ENCODE measurements around the gene IDH1.

DNA sequence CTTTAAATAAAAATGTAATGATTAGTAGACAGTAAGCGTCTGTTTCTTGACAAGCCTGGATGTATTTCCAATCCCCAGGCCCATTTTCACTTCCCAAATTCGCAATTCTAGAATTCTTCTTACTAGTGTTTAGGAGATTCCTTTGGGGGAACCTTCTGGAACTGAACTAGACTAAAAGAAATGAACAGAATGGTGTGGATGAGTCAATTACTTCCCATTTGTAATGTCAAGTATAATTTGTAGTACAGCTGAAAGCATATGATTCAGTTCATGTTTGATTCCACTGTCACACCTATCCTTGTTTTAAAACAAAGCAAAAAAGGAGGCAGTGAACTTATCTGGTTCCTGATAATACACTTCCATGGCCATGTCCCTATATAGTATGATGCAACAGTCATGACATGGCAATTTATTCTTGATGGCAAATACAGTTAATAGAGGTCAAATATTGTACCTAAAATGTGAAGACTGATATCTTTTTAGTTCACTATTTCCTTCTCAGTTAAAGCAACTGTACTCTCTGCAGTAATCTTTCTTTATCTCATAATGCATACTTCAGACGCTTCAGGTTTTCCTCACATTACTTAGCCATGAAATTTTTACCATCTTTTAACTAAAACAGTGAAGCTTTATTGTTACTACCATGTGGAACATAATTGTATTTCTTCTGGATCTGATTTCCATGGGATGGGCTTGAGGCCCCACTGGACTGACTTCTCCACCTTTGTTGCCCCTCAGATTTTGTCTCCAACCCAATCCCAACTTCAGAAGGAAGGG, 2.0 kb downstream of the IDH1 start:
- TF ChIP-seq, protein P1, sequence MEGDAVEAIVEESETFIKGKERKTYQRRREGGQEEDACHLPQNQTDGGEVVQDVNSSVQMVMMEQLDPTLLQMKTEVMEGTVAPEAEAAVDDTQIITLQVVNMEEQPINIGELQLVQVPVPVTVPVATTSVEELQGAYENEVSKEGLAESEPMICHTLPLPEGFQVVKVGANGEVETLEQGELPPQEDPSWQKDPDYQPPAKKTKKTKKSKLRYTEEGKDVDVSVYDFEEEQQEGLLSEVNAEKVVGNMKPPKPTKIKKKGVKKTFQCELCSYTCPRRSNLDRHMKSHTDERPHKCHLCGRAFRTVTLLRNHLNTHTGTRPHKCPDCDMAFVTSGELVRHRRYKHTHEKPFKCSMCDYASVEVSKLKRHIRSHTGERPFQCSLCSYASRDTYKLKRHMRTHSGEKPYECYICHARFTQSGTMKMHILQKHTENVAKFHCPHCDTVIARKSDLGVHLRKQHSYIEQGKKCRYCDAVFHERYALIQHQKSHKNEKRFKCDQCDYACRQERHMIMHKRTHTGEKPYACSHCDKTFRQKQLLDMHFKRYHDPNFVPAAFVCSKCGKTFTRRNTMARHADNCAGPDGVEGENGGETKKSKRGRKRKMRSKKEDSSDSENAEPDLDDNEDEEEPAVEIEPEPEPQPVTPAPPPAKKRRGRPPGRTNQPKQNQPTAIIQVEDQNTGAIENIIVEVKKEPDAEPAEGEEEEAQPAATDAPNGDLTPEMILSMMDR (conservative IDR thresholded peaks at IDR 0.05; ENCODE audit: low read depth, low read length) = no peak
- TF ChIP-seq EZH2phosphoT487 (IDR thresholded peaks at IDR 0.05; ENCODE audit: borderline replicate concordance, low read length) (no peak), EZH2 (IDR thresholded peaks at IDR 0.05; ENCODE audit: low read length, unreplicated experiment) (no peak)
